ENCODE data around the gene NAA15. TPM values are rescaled to one million over a fixed set of nuclear protein-coding genes. Genes with fewer than 3 reads are reported as not detected.
"Not testable (repeated sequence)": the region's sequence is repeated elsewhere in the genome, so short reads cannot be mapped to it uniquely, and the experiment has no call there.

NAA15 gene
- total RNA-seq, 4 donors from 2014 or later: 30.0 to 42.3 (median 33.2) TPM

DNA sequence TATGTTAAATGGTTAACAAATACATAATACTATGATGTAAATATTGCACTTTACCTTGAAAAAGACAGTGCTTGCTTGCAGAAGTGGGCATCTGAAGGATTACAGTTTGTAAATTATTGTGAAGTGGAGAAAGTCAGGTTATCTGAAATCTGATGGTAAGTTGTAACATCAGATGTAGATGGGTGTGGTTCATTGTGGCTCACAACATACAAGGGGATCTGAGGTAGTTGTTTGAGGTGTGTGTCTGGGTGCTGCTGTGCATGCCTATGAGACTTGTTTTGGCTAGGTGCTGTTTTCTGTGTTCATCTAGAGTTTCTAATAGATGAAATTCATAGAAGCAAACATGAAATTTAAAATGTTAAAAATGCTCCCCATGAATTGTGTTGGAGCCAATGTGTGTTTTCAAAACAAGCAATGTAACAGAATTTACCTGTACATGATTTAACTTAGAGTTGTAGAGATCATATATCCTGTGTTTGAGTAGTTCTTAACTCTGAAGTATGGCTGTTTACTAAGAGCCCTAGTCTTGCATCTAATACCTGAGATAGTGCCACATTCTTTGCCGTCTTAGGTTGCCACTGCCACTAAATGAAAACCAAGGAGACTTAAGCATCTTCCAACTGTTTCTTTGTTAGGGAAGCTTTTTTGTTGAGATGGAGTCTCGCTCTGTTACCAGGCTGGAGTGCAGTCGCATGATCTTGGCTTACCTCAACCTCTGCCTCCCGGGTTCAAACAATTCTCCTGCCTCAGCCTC, 12.9 kb downstream of the NAA15 start:
- no peak overlapping the region for H3K4me3 ChIP-seq
- 92 to 95% methylated on average over 4 of the region's 4 CpGs for WGBS, 2 donors
- no peak for DNase-seq (ENCODE audit: low spot score in 2 of 2)
- peaks cover 0 to 4% (median 0%) of the 10 kb centered on the region in 3 donors for H3K36me3 ChIP-seq
- no peaks in the 10 kb centered on the region for H3K9me3 ChIP-seq
- peaks cover 0 to 48% (median 14%) of the 10 kb centered on the region in 4 donors for H3K4me1 ChIP-seq
- TF ChIP-seq CTCF (IDR thresholded peaks at IDR 0.05) (no peak), EP300 (IDR thresholded peaks at IDR 0.05) (no peak), POLR2A (IDR thresholded peaks at IDR 0.05) (no peak)
- no peak overlapping the region for H3K27ac ChIP-seq
- H3K27me3 ChIP-seq: no peaks in the 10 kb centered on the region

DNA sequence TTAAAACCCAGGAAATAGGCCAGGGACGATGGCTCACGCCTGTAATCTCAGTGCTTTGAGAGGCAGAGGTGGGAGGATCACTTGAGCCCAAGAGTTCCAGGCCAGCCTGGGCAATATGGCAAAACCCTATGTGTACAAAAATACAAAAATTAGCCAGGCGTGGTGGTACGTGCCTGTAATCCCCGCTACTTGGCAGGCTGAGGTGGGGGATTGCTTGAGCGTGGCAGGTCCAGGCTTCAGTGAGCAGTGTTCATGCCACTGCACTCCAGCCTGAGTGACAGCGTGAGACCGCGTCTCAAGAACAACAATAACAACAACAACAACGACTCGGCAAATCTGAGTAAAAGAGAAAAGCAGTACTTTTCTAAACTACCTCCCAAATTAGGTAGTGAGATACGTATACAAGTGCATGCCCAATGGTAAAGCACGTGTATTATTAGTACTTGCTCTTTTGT, 13.9 kb downstream of the NAA15 start:
- Histone ChIP-seq H3K9me3 (no peaks in the 10 kb centered on the region), H3K27me3 (no peaks in the 10 kb centered on the region), H3K27ac (peak overlapping the region in 1 of 4 donors; percentile 13), H3K36me3 (peaks cover 0 to 4% (median 0%) of the 10 kb centered on the region in 3 donors), H3K4me1 (peaks cover 0 to 52% (median 14%) of the 10 kb centered on the region in 4 donors), H3K4me3 (no peak overlapping the region)
- WGBS, 2 donors: 90 to 91% methylated on average over 13 of the region's 13 CpGs
- DNase-seq (ENCODE audit: low spot score in 2 of 2): no peak
- TF ChIP-seq CTCF (IDR thresholded peaks at IDR 0.05) (no peak), EP300 (IDR thresholded peaks at IDR 0.05) (no peak)

- DNase-seq (ENCODE audit: low spot score in 2 of 2): no peak
- TF ChIP-seq EP300 (IDR thresholded peaks at IDR 0.05) (no peak), CTCF (IDR thresholded peaks at IDR 0.05) (no peak), POLR2A (IDR thresholded peaks at IDR 0.05) (no peak)
- no peaks in the 10 kb centered on the region for H3K9me3 ChIP-seq
- no peak overlapping the region for H3K4me3 ChIP-seq
- no peaks in the 10 kb centered on the region for H3K27me3 ChIP-seq
- H3K36me3 ChIP-seq: peaks cover 0 to 4% (median 0%) of the 10 kb centered on the region in 3 donors
- H3K27ac ChIP-seq: no peak overlapping the region
- 94% methylated on average over 2 of the region's 2 CpGs for whole genome bisulfite sequencing, 2 donors
- peaks cover 0 to 51% (median 12%) of the 10 kb centered on the region in 4 donors for H3K4me1 ChIP-seq
These were observed 15.4 kb downstream of the NAA15 start for GRCh38 chr4:139316733-139317132.

DNA sequence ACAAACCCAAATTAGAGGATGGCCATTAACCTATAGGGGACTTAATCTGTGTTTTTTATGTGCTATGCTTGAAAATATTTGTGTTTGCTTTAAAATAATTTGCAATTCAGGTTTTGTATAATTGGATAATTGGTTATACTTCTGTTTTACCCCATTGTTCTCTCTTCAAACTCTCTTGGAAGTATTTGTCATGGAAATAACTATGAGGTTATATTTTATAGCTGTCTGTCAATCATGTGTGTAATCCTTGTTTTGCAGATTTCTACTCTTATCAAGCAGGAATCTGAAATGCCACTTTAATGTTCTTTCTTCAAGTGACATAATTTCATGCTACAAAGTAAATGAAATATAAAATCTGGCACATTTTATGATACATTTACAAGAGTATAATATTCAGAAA, 16.3 kb downstream of the NAA15 start:
- TF ChIP-seq POLR2A (IDR thresholded peaks at IDR 0.05): no peak
- TF ChIP-seq EP300 (IDR thresholded peaks at IDR 0.05): no peak
- TF ChIP-seq CTCF (IDR thresholded peaks at IDR 0.05): no peak
- H3K27ac ChIP-seq: no peak overlapping the region
- H3K9me3 ChIP-seq: no peaks in the 10 kb centered on the region
- H3K4me1 ChIP-seq: peaks cover 0 to 42% (median 8%) of the 10 kb centered on the region in 4 donors
- peaks cover 0 to 4% (median 0%) of the 10 kb centered on the region in 3 donors for H3K36me3 ChIP-seq
- H3K27me3 ChIP-seq: no peaks in the 10 kb centered on the region
- no peak overlapping the region for H3K4me3 ChIP-seq
- DNase-seq (ENCODE audit: low spot score in 2 of 2): no peak

DNA sequence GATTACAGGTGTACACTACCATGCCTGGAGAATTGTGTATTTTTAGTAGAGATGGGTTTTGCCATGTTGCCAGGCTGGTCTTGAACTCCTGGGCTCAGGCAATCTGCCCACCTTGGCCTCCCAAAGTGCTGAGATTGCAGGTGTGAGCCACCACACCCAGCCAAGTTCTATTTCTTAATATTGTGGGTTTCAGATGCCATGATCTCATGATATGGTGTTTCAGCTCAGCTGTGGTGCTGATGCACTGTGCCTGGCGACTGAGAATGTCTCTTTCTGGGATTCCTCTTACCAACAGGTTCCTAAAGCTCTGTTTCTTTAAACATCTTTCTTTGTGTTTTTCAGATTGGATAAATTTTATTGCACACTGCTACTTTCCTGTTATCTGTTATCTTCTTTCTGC, 18.3 kb downstream of the NAA15 start:
- Histone ChIP-seq H3K27ac (no peak overlapping the region), H3K27me3 (no peaks in the 10 kb centered on the region), H3K36me3 (peaks cover 0 to 4% (median 0%) of the 10 kb centered on the region in 3 donors), H3K4me1 (peaks cover 0 to 40% (median 7%) of the 10 kb centered on the region in 4 donors), H3K9me3 (no peaks in the 10 kb centered on the region), H3K4me3 (no peak overlapping the region)
- no peak for TF ChIP-seq EP300 (IDR thresholded peaks at IDR 0.05)
- TF ChIP-seq CTCF (IDR thresholded peaks at IDR 0.05): no peak
- no peak for TF ChIP-seq POLR2A (IDR thresholded peaks at IDR 0.05)
- no peak for DNase-seq (ENCODE audit: low spot score in 2 of 2)
- 93 to 96% methylated on average over 1 of the region's 1 CpG for WGBS, 2 donors

DNA sequence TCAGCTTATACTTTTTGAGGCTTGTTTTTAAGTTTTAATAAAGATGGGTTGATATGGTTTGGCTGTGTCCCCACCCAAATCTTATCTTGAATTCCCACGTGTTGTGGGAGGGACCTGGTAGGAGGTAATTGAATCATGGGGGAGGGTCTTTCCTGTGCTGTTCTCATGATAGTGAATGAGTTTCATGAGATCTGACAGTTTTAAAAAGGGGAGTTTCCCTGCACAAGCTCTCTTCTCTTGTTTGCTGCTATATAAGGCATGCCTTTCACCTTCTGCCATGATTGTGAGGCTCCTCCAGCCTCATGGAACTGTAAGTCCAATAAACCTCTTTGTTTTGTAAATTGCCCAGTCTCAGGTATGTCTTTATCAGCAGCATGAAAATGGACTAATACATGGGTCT, 20.8 kb downstream of the NAA15 start:
- 71 to 76% methylated on average over 1 of the region's 1 CpG for WGBS, 2 donors
- H3K9me3 ChIP-seq; H3K36me3 ChIP-seq; H3K4me3 ChIP-seq; DNase-seq (ENCODE audit: low spot score in 2 of 2); H3K27ac ChIP-seq; H3K27me3 ChIP-seq: not testable (repeated sequence)
- peaks cover 0 to 32% (median 13%) of the 10 kb centered on the region in 4 donors for H3K4me1 ChIP-seq

- H3K9me3 ChIP-seq; H3K27me3 ChIP-seq; DNase-seq (ENCODE audit: low spot score in 2 of 2); H3K27ac ChIP-seq; H3K36me3 ChIP-seq; H3K4me3 ChIP-seq: not testable (repeated sequence)
- peaks cover 0 to 32% (median 13%) of the 10 kb centered on the region in 4 donors for H3K4me1 ChIP-seq
- WGBS, 2 donors: 96 to 98% methylated on average over 6 of the region's 6 CpGs
These were observed 21.2 kb downstream of the NAA15 start for GRCh38 chr4:139322541-139322940.

All from tibial nerve (tissue), 4 donors.